OCI-LY7 (cell line): ENCODE data around the gene RBBP6. TPM values are rescaled to one million over a fixed set of nuclear protein-coding genes. Genes with fewer than 3 reads are reported as not detected.

Experiments used
- BruUV-seq: library from RNA; stranded (reverse); fragments of 400-500 nt; replicated peaks from 2 replicates; lab custom pipeline; 2021; lab: Mats Ljungman, UMichigan
- CTCF ChIA-PET: fragments of 300-600 bp; sonication (Branson Sonifier 250); formaldehyde crosslinking; loops from one replicate; lab custom pipeline; 2022; ENCODE audit warnings: antibody characterized with exemption; ENCODE audit not compliant: unreplicated experiment; lab: Charles Lee
- POLR2A ChIA-PET: fragments of 300-600 bp; sonication (Branson Sonifier 250); formaldehyde crosslinking; loops from one replicate; lab custom pipeline; 2022; ENCODE audit warnings: antibody characterized with exemption; lab: Charles Lee
- DNase-seq: peaks from one replicate; pipeline ENCODE4 v3.0.0-alpha.2; 2015; ENCODE audit warnings: low spot score
- H2AFZ ChIP-seq: fragments of 200-600 bp; sonication (generic), shearing (Covaris generic); 2 replicates; pipeline ENCODE4 v1.6.1; 2014; ENCODE audit warnings: mild to moderate bottlenecking, antibody characterized with exemption, low read length, moderate library complexity
- H3K27ac ChIP-seq: fragments of 200-600 bp; sonication (generic); 2 replicates; pipeline ENCODE4 v1.5.1; 2014; ENCODE audit warnings: mixed run types, low read depth, mild to moderate bottlenecking, moderate library complexity, low read length, inconsistent platforms; ENCODE audit not compliant: poor library complexity, severe bottlenecking
- H3K36me3 ChIP-seq: fragments of 200-600 bp; sonication (generic); 2 replicates; pipeline ENCODE4 v1.6.1; 2014; ENCODE audit warnings: mild to moderate bottlenecking, antibody characterized with exemption, low read length, moderate library complexity, mixed read lengths; ENCODE audit not compliant: insufficient read depth
- H3K4me1 ChIP-seq: fragments of 200-600 bp; sonication (generic); 2 replicates; pipeline ENCODE4 v1.5.1; 2014; ENCODE audit warnings: mild to moderate bottlenecking, low read length; ENCODE audit not compliant: insufficient read depth, poor library complexity, severe bottlenecking
- H3K4me2 ChIP-seq: fragments of 200-600 bp; sonication (generic); 2 replicates; pipeline ENCODE4 v1.6.1; 2014; ENCODE audit warnings: mild to moderate bottlenecking, low read length
- H3K4me3 ChIP-seq: fragments of 200-600 bp; sonication (generic); 2 replicates; pipeline ENCODE4 v1.5.1; 2014; ENCODE audit warnings: mild to moderate bottlenecking, low read depth, low read length; ENCODE audit not compliant: poor library complexity, severe bottlenecking
- H3K79me2 ChIP-seq: fragments of 200-600 bp; sonication (generic); 2 replicates; pipeline ENCODE4 v1.6.1; 2016; ENCODE audit warnings: low read depth, mild to moderate bottlenecking, low read length, moderate library complexity, mixed read lengths; ENCODE audit not compliant: insufficient read depth
- H3K9me2 ChIP-seq: fragments of 200-600 bp; sonication (generic); 2 replicates; pipeline ENCODE4 v1.6.1; 2016; ENCODE audit warnings: mild to moderate bottlenecking, low read length, mixed read lengths; ENCODE audit not compliant: insufficient read depth
- H3K9me3 ChIP-seq: fragments of 200-600 bp; sonication (generic); 2 replicates; pipeline ENCODE4 v1.6.1; 2014; ENCODE audit warnings: mild to moderate bottlenecking, mixed run types, low read length, mixed read lengths
- H4K20me1 ChIP-seq: fragments of 200-600 bp; sonication (generic); 2 replicates; pipeline ENCODE4 v1.6.1; 2014; ENCODE audit warnings: mild to moderate bottlenecking, antibody characterized with exemption, low read length, moderate library complexity, mixed read lengths; ENCODE audit not compliant: insufficient read depth
- EZH2phosphoT487 ChIP-seq: fragments of 200-600 bp; sonication (generic); IDR thresholded peaks from 2 replicates; pipeline ENCODE4 v1.6.1; 2018; ENCODE audit warnings: low read depth, borderline replicate concordance, mild to moderate bottlenecking, mixed run types, antibody characterized with exemption, low read length, moderate library complexity, mixed read lengths
- intact Hi-C: fragments of 100-400 bp; cut with micrococcal nuclease; formaldehyde crosslinking; loops from one replicate; pipeline ENCODE4 v1.10.0; 2022; ENCODE audit not compliant: unreplicated experiment
- total RNA-seq, 2 experiments: library from RNA; depleted of rRNA in 1 of 2; stranded (reverse); fragments of >200 nt in 1 of 2; shearing (Covaris generic) in 1 of 2; gene quantifications; 2 replicates each; pipeline ENCODE4 v1.2.3, GENCODE V29; 2014 to 2022
- TF ChIP-seq, protein P1 (sequence below): fragments of 200-600 bp; sonication (generic); conservative IDR thresholded peaks from 2 replicates; pipeline ENCODE4 v1.5.1; 2014; ENCODE audit warnings: mild to moderate bottlenecking, antibody characterized with exemption, low read length, moderate library complexity, mixed read lengths

Gene RBBP6
- total RNA-seq, 2 experiments from 2014 or later: 41.2 to 83.0 TPM

DNA sequence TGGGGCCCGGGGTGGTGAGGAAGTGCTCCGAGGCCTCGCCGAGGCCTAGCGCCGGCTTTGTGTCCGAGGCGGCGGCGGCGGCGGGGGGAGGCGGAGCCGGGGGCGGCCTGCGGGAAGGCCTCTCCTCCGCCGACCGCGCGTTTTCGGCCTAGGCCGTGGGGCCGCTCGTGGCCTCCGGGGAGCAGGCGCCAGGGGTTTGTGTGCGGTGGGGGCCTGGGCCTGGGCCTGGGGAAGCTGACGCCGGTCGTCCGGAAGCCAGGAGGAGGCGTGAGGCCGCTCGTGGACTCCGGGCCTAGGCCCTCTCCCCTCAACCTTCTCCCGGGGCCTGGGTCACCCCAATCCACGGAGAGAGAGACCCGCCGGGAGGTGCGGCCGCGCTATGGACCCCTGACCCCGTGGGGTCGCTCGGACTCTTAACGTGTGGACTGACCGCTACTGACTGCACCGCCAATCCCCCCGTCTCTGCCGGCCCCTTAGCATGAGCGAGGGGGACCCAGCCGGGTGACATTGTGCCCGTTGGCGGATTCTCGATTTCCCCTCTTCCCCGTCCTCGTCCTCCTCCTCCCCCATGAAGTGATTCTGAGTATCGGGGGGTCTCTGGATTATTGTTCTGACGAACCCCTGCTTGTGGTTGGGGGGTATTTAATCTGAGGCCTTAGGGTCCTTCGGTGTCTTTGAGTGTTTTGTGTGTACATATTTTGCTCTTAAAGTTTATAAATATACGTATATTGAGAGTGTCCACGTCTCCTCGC is 660 bp downstream of the RBBP6 start:
- Histone ChIP-seq H2AFZ (peak overlapping the region; percentile 29; the same call in 1 of the 2 replicates), H3K9me3 (no peaks in the 10 kb centered on the region), H3K4me2 (peak overlapping the region; percentile 78), H3K79me2 (peaks cover 55% of the 10 kb centered on the region), H3K4me1 (peaks cover 49% of the 10 kb centered on the region), H3K36me3 (peaks cover 51% of the 10 kb centered on the region), H4K20me1 (peaks cover 49% of the 10 kb centered on the region), H3K9me2 (no peaks in the 10 kb centered on the region), H3K27ac (peak overlapping the region; percentile 80), H3K4me3 (peak overlapping the region; percentile 99)
- TF ChIP-seq EZH2phosphoT487: no peak
- TF ChIP-seq, protein P1, sequence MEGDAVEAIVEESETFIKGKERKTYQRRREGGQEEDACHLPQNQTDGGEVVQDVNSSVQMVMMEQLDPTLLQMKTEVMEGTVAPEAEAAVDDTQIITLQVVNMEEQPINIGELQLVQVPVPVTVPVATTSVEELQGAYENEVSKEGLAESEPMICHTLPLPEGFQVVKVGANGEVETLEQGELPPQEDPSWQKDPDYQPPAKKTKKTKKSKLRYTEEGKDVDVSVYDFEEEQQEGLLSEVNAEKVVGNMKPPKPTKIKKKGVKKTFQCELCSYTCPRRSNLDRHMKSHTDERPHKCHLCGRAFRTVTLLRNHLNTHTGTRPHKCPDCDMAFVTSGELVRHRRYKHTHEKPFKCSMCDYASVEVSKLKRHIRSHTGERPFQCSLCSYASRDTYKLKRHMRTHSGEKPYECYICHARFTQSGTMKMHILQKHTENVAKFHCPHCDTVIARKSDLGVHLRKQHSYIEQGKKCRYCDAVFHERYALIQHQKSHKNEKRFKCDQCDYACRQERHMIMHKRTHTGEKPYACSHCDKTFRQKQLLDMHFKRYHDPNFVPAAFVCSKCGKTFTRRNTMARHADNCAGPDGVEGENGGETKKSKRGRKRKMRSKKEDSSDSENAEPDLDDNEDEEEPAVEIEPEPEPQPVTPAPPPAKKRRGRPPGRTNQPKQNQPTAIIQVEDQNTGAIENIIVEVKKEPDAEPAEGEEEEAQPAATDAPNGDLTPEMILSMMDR: no peak
- ChIA-PET CTCF (no interaction called here), POLR2A (interaction anchor here (0.9 to 1.3 kb wide), 2 partner anchors 9 to 11 kb away, joined by 4 read pairs; no protein-coding TSS in a partner anchor)
- no TSS peak for BruUV-seq
- intact Hi-C loops: loop anchor here (1.0 to 10.0 kb wide), 3 partner anchors 190 to 715 kb away; partner anchors contain the start of genes ARHGAP17 and ZKSCAN2
- DNase-seq: no peak

DNA sequence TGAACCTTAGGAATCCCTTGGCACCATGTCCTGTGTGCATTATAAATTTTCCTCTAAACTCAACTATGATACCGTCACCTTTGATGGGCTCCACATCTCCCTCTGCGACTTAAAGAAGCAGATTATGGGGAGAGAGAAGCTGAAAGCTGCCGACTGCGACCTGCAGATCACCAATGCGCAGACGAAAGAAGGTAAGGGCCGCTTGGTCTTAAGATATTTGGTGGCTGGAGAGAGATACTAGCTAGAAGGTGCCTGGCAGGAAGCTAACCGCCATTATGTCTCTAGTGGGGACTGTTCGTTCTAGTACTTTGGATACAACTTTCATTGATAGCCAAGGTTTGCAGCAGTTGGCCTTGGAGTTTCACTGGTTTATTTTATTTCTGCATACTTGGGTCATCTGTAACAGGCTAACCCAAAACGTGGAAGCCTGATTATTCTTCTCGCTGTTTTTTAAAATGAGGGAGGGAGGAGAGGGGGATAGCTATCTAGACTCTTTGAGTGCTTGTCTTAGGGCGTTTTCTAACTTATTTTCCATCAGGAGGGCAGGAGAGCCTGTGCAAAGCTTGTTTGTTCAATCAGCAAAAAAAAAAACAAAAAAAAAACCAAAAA is 1.3 kb downstream of the RBBP6 start:
- Histone ChIP-seq H3K79me2 (peaks cover 62% of the 10 kb centered on the region), H3K4me3 (peak overlapping the region; percentile 99), H3K4me2 (peak overlapping the region; percentile 78), H3K9me3 (no peaks in the 10 kb centered on the region), H3K4me1 (peaks cover 53% of the 10 kb centered on the region), H3K36me3 (peaks cover 56% of the 10 kb centered on the region), H3K9me2 (no peaks in the 10 kb centered on the region), H3K27ac (peak overlapping the region; percentile 80), H4K20me1 (peaks cover 56% of the 10 kb centered on the region), H2AFZ (no peak overlapping the region)
- ChIA-PET CTCF (no interaction called here), POLR2A (interaction anchor here (0.5 to 1.3 kb wide), 5 partner anchors 8 to 1027 kb away, joined by 3 to 5 read pairs (median 4); no protein-coding TSS in a partner anchor)
- DNase-seq: peak; percentile 72
- BruUV-seq: no TSS peak
- intact Hi-C loops: loop anchor here (5.0 to 10.0 kb wide), 2 partner anchors 477 to 714 kb away; partner anchors contain the start of genes ARHGAP17 and ZKSCAN2
- TF ChIP-seq EZH2phosphoT487: no peak
- TF ChIP-seq, protein P1: no peak
